Epithelial cell of proximal tubule (primary cell): Measurements from ENCODE around the gene FNDC5. TPM values are rescaled to one million over a fixed set of nuclear protein-coding genes. Genes with fewer than 3 reads are reported as not detected.

Source experiments
- DNase-seq: peaks from one replicate; pipeline ENCODE4 v3.0.0-alpha.2; 2011; ENCODE audit warnings: low read depth
- H3K4me3 ChIP-seq: 2 replicates; pipeline ENCODE4 v1.5.1; 2011; ENCODE audit warnings: low read depth, mild to moderate bottlenecking, low read length
- total RNA-seq: library from RNA; depleted of rRNA; stranded (reverse); fragments of >200 nt; gene quantifications from 2 replicates; pipeline ENCODE4 v1.2.3, GENCODE V29; 2015
- TF ChIP-seq, protein P1 (sequence below): conservative IDR thresholded peaks from 2 replicates; pipeline ENCODE4 v1.5.1; 2012; ENCODE audit warnings: low read depth, mild to moderate bottlenecking, low read length

Gene FNDC5
- total RNA-seq, 1 donor from 2014 or later, result not detected

- H3K4me3 ChIP-seq, result no peak overlapping the region
- DNase-seq, result no peak
These were observed 4.4 kb upstream of the FNDC5 start for GRCh38 chr1:32874860-32875752.

DNA sequence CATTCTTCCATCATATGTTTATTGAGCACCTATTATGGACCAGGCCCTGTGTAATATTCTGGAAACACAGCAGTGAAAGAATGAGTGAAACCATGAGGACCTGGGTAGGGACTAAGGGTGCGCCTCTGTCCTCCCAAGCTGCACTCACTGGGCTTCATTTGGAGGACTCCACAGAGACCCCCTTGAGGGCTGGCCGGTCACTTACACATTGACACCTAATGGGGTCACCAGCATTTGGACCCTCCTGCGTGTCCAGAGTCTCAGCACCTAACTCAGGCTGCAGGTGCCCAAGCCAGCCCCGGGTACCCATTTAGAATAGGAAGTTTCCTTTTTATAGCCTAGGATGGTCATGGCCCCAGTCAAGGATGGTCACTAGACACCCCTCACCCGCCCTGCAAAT is 2.8 kb upstream of the FNDC5 start:
- no peak overlapping the region for H3K4me3 ChIP-seq
- TF ChIP-seq, protein P1, sequence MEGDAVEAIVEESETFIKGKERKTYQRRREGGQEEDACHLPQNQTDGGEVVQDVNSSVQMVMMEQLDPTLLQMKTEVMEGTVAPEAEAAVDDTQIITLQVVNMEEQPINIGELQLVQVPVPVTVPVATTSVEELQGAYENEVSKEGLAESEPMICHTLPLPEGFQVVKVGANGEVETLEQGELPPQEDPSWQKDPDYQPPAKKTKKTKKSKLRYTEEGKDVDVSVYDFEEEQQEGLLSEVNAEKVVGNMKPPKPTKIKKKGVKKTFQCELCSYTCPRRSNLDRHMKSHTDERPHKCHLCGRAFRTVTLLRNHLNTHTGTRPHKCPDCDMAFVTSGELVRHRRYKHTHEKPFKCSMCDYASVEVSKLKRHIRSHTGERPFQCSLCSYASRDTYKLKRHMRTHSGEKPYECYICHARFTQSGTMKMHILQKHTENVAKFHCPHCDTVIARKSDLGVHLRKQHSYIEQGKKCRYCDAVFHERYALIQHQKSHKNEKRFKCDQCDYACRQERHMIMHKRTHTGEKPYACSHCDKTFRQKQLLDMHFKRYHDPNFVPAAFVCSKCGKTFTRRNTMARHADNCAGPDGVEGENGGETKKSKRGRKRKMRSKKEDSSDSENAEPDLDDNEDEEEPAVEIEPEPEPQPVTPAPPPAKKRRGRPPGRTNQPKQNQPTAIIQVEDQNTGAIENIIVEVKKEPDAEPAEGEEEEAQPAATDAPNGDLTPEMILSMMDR, result no peak
- no peak for DNase-seq

More at GRCh38 chr1:32874860-32875752, 4.4 kb upstream of the FNDC5 start:
- TF ChIP-seq, protein P1, result no peak

GRCh38 chr1:32872192-32872460 is 1.4 kb upstream of the FNDC5 start:
- DNase-seq, result no peak
- TF ChIP-seq, protein P1, result no peak
- H3K4me3 ChIP-seq, result no peak overlapping the region

DNA sequence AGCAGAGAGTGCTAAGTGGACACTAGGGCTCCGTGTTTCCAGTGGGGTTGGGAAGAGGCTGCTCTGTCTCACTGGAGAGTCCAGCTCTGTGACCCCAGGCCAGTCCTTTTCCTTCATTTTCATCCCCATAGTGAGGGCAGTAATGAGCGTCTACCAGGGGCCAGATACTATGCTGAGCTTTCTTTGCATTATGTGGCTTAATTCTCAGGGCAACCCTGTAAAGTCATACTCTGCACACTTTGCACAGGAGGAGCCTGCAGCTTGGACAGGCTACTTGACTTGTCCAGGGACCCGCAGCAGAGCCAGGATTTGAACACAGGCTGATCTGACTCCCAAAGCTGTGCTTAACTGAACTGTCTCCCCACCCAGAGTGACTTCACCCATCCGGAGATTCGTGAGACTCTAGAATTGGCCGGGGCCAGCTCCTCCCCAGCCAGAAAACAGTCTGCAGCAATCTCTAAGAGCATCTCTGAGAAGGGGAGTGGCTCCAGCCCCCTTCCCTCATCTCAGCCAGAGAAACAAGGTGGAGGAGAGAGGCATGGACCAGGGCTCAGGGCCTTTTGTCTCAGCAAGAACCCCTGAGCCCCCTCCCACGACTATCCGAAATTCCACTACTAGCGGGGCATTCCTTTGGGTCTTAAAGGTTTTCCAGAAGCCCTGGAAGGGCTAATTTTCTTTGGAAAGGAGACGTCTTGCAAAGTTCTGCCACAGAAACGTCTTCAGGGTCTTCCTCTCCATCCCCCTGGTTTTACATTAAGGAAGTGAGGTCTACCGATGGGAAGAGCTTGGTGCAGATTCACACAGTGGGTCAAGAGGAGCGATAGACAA is 866 bp upstream of the FNDC5 start:
- DNase-seq, result no peak
- H3K4me3 ChIP-seq, result peak overlapping the region; percentile 38
- TF ChIP-seq, protein P1, result no peak

- DNase-seq, result no peak
These were observed 643 bp downstream of the FNDC5 start for GRCh38 chr1:32869923-32870614.

DNA sequence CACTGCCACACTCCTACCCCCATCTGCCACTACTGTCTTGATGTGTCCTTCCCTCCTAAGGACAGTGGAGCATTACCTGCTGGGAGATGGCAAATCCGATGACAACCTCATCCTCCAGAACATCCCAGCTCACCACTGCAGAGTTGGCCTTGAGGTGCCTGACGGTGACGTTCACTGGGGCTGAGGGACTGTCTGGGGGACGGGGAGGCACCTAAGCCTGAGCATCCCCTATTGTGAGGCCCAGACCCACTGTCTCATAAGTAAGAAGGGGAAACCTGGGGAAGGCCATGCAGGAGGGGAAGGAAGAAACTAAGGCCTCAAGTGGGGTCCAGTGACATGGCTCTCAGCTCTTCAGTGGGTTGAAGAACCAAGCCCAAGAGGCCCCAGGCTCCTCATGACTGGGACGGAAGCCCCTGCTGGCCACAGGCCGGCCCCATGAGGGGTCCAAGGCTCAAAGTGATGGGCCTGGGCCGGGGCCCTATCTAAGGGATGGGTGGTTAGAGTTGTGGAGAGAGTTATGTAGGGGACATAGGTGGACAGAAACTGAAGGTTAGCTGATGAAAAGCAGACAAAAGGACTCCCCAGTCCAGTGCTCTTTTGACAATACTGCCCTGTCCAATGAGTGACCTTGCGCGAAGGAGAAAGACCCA is 1.8 kb downstream of the FNDC5 start:
- DNase-seq, result no peak
- TF ChIP-seq, protein P1, result no peak
- no peak overlapping the region for H3K4me3 ChIP-seq

More at GRCh38 chr1:32869923-32870614, 643 bp downstream of the FNDC5 start:
- TF ChIP-seq, protein P1, result no peak
- H3K4me3 ChIP-seq, result no peak overlapping the region
